HG03060 (cell line): ENCODE data around the gene STOML3.

Experiments used
- ATAC-seq: cut with Tn5 transposase; IDR thresholded peaks from one replicate; pipeline ENCODE4 v1.9.1; 2021; ENCODE audit warnings: low read depth, moderate number of reproducible peaks; ENCODE audit not compliant: unreplicated experiment

The STOML3 gene

DNA sequence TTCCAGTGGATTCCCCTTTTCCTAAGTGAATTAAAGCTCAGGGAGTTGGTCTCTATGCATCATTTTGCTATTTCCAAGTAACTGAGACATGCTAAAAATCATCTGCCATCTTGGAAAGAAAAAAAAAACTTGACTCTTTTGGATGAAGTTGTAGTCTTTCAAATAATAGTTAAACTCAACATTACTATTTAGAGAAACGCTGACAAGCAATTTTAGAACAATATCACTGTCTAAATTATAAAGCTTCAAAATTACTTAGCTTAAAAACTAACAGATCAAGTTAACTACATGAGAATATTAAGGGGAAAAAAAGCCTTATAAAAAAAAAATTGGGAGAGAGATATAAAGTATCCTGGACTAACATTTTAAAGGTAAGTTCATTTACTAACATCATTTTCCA is 68.5 kb downstream of the STOML3 start:
- ATAC-seq = no peak

DNA sequence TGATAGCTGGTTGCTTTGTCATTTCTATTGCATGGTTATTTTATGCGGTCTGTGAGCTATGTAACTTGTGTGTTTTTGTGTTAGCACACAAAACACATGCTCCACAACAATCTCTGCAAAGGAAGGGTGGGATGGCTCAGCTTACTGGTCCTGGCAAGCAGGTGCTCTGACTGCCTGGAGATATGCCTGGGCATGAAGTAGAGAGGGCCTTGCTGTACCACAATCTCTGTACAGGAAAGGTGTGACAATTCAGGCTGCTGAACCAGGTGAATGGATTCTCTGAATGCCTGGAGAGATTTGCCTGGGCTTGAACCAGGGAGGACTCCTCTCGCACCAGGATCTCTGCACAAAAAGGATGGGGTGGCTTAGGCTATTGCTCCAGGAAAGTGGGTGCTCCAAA is 69.5 kb downstream of the STOML3 start:
- ATAC-seq = no peak
